Activated CD8-positive, alpha-beta memory T cell treated with anti-CD3 and anti-CD28 coated beads for 1 hour (primary cell): ENCODE data around the gene AP1G2.

Experiments used
- DNase-seq, 2 donors: peaks; one replicate each; pipeline ENCODE4 v3.0.0-alpha.2; 2020; ENCODE audit warnings: low read depth in 1 of 2; ENCODE audit errors: extremely low read depth in 1 of 2

AP1G2 gene

DNA sequence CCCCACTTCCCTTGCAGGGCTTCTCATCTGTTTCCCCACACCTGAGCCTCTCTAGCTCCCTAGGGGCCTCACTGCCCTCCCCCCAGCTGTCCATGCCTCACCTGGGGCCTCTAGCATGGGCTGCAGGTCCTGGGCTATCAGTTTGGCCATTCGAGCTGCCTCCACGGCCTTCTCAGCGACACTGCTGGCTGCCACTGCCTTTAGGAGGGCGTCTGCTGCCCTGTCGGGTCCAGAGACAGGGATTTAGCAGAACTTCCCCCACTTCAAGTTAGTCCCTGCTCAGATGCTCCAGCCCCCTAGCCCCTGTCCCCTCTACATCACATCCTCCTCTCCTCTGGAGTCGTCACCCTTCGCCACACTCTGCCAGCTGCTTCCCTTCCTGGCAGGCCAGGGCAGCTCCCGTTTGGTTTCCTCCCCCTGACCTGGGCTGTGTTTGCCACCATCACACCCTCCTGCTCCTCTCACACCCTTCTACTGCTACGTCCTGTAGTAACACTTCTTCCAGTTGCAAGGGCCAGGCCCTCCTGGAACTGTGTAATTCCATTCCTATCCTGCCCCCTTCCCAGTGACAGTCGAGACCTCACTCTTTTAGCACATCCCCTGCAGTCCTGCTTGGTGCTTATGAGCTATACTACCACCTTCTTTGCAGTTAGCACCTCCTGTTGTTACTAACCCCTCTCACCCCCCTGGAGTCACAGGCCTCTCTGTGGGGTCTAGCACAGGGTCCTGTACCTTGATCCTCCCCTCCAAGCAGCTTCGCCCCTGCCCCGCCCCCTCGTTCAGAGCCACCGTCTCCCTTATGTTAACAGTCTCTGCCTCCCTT, 4.3 kb upstream of the AP1G2 start:
- DNase-seq = no peak

DNA sequence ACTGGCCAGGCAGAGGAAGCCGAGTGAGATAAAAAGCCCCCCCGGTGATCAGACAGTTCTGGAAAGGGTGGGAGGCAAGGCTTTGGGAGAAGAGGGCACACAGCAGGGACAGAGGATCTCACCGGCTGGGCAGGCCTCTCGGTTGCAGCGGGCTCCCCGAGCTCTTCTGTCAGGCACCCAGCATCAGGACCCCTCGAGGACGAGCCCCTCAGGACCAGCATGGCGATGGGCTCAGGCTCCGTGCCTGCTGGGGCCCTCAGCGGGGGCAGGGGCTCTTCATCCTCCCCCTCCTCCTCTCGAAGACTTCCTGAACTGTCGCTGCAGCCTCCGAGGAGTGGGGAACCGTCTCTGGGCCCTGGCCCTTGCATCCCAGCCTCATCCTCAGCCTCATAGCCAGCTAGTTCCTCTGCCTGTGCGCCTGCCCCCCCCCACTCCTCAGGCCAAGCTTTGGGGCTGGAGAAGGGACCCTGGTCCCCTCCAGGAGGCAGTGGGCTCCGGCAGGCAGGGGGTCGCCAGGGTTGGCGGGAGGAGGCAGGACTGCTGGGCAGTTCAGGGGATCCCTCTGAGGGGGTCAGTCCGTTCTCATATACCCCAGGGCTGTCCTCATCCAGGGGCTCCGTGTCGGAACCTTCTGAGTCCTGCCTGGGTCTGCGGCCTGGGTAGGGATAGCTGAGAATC, 3.4 kb upstream of the AP1G2 start:
- DNase-seq = no peak

DNA sequence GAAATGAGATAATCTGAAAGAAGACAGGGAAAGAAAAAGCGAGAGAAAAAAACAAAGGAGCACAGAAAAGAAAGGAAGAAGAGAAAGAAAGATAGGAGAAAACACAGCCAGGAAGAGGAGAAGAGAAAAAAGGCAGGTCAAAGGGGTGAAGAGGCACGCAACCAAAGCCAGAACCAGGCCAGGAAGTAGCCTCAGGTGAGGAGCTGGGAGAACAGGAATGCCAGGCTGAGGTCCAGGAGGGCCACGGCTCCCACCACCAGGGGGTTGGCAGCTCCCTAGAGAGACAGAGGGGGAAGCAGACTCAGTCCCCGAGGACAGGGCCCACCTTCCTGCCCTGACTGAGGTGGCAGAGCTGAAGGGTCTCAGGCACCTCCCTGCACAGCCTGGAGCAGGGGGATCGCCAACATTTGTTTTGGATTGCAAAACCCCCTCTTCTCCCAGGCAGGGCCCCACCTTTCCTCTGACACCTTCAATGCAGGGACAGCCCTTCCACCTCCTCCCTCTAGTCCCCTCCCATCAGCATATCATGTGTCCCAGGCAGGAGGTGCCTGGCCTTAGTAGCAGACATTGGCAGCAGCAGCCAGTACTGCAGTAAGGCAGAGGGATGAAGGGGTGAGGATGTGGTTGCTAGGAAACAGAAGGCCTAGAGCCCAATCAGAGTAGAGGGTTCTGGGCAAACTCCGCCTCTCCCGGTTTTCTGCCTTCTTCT, 2.0 kb upstream of the AP1G2 start:
- DNase-seq = no peak

DNA sequence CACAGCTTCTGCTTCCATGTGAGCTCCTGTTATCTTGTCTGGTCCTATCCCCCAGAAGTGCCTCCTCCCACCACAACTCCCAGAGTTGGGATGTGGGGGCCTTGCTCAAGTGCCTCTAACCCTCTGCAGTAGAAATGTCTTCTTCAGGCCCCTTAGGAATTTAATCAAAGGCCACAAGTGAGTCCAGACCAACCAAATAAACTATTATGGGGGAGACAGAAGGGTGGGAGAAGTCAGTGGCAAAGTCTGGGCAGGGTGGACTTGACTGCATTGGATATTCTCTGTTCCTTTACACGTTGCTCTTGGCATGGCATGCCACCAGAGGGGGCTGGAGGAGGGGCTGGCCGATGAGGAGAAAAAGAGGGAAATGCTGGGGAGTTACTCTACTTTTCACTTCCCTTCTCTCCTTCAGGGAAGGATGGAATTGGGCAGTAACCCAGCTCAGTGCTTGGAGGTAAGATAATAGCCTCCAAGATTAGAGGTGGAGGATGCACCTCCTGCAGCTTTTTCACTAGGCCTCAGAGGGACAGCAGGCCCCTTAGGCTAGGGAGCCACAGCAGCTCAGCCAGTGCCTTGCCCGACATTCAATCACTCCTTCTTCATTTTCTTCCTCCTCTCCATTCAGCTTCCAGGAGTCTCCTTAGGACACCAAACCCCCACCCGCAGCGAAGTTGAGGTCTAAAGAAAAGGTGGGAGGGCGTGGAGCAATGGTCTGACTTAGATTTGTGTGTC, 1.2 kb upstream of the AP1G2 start:
- no peak for DNase-seq

DNA sequence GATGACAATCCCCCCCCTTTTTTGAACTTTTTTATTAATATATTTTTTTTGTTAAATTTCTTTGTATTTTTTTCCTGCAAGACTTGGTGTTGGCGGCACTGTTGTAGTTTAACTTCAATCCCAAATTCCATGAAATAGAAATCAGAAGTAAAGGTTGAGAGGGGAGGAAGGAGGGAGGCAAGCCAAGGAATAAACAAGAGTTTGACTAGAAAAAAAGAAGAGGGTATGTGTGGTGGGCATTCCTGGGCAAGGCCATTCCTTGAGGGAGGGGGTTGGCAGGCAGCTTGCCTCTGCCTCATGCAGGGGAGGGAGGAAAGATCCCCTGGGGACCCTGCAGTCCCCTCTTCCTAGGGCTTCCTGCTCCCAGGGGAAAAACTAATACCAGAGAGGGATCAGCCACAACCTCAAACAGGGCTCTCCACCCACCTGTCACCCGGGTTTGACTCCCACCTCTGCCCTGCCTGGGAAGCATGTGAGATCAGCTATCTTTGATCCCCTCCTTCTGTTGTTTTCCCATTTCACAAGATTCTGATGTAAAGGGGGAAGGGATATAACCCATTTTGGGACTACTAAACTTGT, 519 bp upstream of the AP1G2 start:
- DNase-seq = no peak

DNA sequence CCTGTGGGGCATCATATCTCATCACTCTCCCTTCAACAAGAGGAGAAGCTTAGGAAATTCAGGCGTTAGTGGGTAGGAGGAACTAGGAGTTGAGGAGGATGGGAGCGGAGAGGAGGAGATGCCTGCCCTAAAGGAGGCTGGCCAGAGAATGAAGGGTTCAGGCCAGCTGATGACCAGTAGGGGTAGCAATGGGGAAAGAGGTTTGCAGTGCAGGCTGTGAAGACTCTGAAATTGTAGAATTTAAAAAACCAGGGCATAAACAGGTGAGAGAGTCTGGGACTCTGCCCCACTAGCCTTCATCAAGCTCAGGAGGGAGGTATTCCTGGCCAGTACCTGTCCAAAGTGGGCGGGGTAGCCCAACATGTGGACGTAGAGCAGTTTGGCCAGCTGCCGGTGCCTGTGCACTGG, 809 bp downstream of the AP1G2 start:
- no peak for DNase-seq

DNA sequence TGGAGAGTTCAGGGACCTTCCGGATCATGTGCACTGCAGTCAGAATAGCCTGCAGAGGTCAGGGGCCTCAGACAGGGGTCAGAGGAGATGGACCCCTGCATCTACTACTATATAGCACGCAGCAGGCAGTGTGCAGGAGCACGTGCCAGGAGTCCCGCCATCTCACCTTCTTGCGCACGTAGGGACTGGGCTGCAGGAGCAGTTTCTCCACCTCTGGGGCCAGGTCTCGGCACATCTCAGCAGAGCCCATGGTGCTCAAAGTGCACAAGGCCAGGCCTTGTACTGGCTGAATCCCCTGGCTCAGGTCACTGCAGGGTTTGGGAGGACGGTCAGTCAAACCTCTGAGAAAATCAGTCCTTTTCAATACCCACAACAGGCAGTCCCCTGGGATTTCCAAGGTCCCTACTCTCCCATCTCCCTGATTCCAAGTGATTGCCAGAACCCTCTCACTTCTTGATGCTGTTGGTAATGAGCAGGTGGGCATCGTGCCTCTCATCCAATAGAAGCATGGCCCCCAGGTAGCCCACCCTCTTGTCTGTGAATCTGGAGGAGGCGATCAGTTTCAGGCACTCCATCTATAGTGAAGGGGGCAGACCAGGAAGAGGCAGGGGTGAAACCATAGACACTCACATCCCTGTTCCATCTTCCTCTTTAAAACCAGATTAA, 1.3 kb downstream of the AP1G2 start:
- DNase-seq = no peak

DNA sequence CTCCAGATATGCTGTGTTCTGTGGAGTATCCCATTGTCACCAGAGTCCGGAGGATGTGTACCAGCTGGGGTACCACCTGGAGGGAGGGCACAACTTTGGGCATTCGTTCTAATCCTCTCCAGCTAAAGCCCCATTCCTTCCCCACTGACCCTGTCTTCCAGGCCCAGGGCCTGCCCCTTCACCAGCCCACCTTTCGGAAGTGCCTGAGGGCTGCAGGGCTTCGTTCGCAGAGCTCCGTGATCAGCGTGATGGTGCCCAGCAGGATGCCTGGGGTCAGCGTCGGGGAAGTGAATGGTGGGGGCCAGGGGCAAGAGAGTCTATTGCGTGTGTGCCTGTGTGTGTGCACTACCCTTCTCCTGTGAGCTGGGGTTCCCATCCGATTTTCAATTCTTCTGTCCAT, 2.0 kb downstream of the AP1G2 start:
- no peak for DNase-seq

DNA sequence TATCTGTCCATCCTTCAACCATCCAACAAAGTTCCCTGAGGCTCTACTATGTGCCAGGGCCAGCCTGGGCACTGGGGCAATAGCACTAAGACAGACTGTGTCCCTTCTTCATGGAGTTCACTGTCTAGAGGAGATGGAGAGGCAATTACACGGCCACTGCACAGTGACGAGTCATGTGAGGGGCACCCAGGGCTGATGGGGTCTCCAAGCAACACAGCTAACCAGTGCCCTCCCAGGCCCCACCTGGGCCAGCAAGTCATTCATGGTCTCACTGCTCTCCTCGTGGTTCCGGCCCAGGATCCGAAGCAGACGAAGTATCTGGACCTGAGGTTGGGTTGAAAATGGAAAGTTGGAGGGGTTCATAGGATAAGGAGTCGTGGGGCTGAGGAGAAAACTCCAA, 2.7 kb downstream of the AP1G2 start:
- DNase-seq = no peak

DNA sequence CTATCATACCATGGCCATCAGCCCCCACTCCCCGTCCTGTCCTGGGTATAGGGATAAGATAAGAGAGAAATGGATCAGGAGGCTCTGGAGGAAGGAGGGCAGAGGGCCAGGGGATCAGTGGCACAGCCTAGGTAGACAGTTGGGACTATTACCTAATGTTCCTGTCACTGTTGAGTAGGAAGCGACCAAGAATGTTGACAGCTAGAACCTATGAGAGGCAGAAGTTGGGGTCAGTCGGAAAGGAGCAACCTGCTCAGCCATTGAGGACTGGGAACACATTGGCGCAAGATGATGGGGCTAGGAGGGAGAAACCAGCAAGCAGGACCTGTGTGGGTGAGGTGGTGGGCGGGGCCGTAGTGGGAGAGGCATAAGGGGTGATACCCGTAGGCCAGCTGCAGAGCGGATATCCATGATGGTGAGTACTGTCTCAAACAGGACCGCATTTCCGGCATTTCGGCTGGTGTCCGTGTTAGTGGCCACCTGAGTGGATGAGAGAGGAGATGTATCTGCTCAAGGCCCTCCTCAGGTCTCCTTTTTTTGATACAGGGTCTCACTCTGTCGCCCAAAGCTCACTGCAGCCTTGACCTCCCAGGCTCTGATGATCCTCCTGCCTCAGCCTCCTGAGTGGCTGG, 3.3 kb downstream of the AP1G2 start:
- DNase-seq = no peak

DNA sequence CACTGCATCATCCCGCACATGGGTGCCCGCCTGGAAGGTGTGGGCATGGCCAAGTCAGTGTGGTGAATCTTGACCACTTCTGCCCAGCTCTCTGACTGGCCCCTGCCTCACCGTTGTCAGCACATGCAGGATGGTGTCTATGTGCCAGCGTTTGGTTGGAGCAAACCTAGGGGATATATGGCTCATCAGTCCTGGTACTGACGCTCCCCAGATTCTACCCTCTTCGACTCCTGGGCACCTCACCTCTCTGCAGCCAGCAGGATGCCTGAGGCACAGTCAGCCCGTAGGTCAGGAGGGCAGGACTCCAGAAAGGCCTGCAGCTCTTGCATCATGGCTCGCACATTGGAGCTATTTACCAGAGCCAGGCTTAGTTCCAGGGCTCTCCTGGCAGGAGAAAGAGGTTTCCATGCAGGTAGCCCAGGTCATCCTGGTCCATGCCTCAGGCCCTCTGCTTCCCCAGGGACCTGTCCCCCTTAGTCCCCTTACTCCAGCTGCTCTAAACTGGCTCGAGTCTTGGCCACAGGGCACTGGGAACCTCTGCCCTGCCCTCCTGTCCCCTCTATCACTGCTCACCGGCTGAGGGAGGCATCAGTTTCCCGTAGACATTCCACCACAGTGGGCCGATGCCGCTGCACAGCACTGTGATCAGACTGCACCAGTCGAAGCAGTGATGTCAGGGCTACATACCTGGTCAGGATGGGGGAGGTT, 4.0 kb downstream of the AP1G2 start:
- no peak for DNase-seq

DNA sequence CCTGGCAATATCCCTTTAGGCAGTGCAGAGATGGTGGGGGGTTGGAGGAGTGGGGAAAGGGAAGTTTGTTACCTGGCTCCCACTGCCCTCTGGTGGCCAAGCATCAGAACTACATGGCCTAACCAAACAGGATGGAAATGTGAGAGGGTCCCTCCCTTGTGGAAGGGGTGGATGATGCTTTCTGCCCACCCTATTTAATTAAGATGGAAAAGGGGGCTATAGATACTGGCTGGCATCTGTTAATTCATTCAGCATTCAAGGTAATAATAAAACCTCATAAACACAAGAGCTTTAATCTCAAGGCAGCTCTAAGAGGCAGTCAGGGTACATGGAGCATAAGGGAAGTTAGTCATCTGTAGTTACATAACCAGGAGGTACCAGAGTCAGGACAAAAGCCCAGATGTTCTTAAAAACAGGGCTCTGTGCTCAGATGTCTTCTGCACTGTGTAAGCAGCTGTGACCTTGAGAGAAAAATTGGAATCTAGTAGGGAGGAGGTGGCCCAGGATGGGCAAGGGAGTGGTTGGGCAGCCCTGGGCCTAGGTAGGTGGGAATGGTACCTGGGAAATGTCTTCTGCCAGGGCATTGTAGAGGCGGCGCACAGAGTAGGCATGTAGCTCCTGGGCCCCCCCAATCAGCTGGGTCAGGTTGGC, 4.6 kb downstream of the AP1G2 start:
- peak in 1 of 2 donors; percentile 33 for DNase-seq

DNA sequence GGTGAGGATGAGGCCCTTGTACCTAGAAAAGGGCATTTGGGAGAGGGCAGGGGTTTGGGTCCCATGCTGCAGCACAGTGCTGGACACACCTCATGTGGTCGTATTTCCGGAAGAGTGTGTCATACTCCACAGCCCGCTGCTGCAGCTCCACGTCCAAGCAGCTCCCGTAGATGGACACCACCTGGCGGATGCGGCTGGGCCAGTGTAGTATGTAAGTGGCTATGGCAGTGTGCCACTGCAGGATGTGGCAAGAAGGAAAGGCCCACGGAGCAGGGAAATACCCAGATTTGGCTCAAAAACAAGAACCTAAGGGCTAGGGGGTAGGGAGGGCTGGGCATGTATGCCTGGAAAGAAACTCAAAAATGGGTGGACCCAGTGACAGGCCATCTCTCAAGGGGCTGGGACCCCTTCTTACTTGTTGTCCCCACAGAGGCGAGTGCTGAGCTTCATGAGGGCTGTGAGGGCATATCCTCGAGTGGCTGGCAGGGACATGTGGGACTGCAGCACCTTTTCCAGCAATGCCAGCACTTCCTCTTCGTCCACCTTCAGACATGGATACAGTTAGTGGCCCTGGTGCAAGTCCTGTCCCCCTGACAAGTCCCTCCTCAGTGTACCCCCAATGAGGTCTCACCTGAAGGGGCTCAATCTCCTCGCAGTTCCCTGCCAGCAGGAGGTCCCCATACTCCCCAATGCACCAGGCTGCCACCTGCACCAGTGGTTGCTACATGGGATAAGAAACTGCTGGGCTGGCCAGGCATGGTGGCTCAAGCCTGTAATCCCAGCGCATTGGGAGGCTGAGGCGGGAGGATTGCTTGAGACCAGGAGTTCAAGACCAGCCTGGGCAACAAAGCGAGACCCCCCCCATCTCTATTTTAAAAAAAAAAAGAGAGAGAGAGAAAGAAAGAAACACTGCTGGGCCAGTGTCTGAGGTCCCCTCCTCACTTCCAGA, 5.4 kb downstream of the AP1G2 start:
- DNase-seq = no peak

DNA sequence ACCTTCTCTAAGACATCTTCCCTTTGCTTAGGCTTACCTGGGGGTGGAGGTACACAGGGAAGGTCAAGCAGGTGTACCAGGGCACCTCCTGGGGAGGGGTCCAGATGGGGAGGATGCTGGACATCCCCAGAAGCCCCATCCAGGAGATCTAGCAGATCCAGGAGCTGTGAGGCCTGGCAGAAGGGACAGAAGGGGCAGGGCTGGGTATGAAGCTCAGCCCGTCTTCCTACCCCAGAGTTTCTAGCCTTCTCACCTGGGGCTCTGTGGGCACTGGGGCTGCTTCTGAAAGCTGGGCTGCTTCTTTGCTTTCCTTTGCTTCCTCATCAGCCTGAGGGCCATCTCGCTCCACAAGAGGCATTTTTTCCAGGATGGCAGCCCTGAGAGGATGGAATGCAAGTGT, 6.3 kb downstream of the AP1G2 start:
- no peak for DNase-seq

DNA sequence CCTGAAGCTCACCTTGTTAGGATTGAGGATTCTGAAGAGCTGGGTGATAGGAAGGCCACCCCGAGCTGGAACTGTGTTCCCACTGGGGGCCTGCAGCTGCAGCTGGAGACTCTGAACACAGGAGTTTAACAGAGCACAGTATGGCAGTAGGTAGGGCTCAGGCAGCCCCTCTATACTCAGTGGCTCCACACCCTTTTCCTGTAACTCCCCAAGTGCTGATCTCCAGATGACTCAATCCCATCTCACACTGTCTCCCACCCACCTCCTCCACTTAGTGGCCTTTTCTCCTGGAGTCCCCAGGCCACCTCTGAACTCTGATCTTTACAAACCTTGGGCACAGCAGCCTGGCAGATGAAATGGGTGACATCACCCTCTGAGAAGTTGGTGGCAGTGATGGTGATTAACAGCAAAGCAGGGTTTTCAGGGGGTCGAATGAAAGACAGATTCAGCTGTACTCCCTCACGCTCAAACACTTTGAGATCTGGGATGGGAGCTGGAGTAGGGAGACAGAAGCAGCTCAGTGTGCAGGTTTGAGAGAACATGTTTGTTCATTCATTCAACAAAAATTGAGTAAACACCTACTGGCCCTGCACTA, 7.6 kb downstream of the AP1G2 start:
- DNase-seq = no peak

DNA sequence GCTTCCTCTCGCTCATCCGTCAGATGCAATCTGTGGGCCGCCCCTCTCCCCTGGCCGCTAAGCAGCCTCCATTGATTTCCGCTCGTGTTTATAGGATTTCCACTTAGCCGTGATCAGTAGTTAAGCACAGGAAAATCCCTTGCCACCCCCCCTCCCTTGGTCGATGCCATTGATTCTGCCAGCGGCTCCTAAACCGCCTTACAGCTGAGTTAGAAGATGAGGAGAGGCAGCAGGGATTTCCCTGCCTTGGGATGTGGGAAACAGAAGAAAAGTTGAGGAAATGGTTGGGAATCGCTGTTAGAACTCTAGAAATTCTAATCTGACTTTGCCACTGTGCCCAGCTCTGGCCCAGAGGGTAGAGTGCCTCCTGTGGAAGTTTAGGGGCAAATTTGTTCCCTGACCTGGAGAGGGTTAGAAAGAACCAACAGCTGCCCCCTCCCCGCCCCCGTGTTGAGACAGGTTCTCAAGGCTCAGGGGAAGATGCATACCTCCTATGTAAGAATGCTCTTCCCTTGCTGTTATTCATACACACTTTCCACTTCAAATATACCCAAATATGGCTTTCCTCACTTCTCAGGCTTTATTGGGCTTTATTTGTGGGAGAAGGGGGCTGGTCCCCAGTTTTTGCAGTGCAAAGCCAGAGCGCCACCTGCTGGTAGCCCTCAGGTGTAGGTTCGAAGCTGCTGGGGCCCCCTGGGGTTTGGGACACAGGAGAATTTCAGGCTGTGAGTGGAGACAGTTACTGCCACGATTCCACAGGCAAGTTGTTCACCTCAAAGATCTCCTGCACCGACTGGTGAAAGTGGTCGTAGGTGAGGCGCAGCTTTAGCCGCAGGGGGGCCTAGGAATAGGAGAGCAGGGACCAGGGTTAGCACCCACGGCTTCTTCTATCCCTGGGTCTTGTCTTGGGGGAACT, 8.3 kb downstream of the AP1G2 start:
- peak; percentile 44 to 65 for DNase-seq
